Activated B cell treated with CpG ODN at 0.5 μM for 24 hours (primary cell): ENCODE results near the gene LST1. TPM values are rescaled to one million over a fixed set of nuclear protein-coding genes. Genes with fewer than 3 reads are reported as not detected.
A peak's percentile ranks its signal among the peaks of the same experiment; 100 is the strongest.

ENCODE experiments used
- ATAC-seq: fragments of 200-7000 bp; cut with Tn5 transposase; one replicate; pipeline ENCODE4 v1.10.0; 2021; ENCODE audit warnings: low read depth, mild to moderate bottlenecking, moderate library complexity
- CTCF ChIA-PET: fragments of 350-600 bp; sonication (Branson Sonifier 250); formaldehyde crosslinking; loops from one replicate; lab custom pipeline; 2021; ENCODE audit warnings: antibody characterized with exemption; lab: Charles Lee
- POLR2A ChIA-PET: fragments of 350-600 bp; sonication (Branson Sonifier 250); formaldehyde crosslinking; loops from one replicate; lab custom pipeline; 2021; ENCODE audit warnings: antibody characterized with exemption; lab: Charles Lee
- DNase-seq: peaks from one replicate; pipeline ENCODE4 v3.0.0; 2022
- H3K27ac Mint-ChIP-seq: one replicate; pipeline ENCODE4 v1.8.0; 2020; ENCODE audit warnings: mixed read lengths
- H3K27me3 Mint-ChIP-seq: one replicate; pipeline ENCODE4 v1.8.0; 2021; ENCODE audit warnings: mixed read lengths
- H3K36me3 Mint-ChIP-seq: one replicate; pipeline ENCODE4 v1.8.0; 2021; ENCODE audit warnings: low read depth, mixed read lengths
- H3K4me1 Mint-ChIP-seq: one replicate; pipeline ENCODE4 v1.8.0; 2021; ENCODE audit warnings: mixed read lengths
- H3K4me3 Mint-ChIP-seq: one replicate; pipeline ENCODE4 v1.8.0; 2020; ENCODE audit warnings: mild to moderate bottlenecking, mixed read lengths
- H3K9me3 Mint-ChIP-seq: one replicate; pipeline ENCODE4 v1.8.0; 2020; ENCODE audit warnings: mixed read lengths
- intact Hi-C: fragments of 100-400 bp; cut with micrococcal nuclease; formaldehyde crosslinking; loops from one replicate; pipeline ENCODE4 v1.15.1; 2024
- total RNA-seq: library from RNA; stranded (reverse); gene quantifications from 2 replicates; pipeline ENCODE4 v1.2.3, GENCODE V29; 2022
- TF ChIP-seq, protein P1 (sequence below): fragments of 200-600 bp; IDR thresholded peaks from one replicate; pipeline ENCODE4 v1.8.0; 2022; ENCODE audit warnings: antibody characterized with exemption, mild to moderate bottlenecking

Gene LST1
- total RNA-seq = 7.8 and 8.4 TPM in 2 replicates

- no peak for DNase-seq
Observed at GRCh38 chr6:31586008-31586407, at the start of gene LST1. Gene LST1 (plus strand): TSS chr6:31586277. CDS start chr6:31587300, 1,023 bp downstream.

GRCh38 chr6:31538805-31539400, 47.2 kb upstream of the LST1 start:
- DNase-seq (no peak), ATAC-seq (no peak)
- ChIA-PET POLR2A (interaction anchor here (1.0 to 4.6 kb wide), 3 partner anchors 41 to 113 kb away, joined by 3 to 41 read pairs (median 5); partner anchors contain the start of genes BAG6 and MICB), CTCF (interaction anchor here (2.0 kb wide), 1 partner anchor 60 kb away, joined by 4 read pairs; no protein-coding TSS in a partner anchor)
- Mint-ChIP-seq H3K27ac (peak overlapping the region; percentile 24), H3K27me3 (no peaks in the 10 kb centered on the region), H3K36me3 (peaks cover 79% of the 10 kb centered on the region), H3K9me3 (no peaks in the 10 kb centered on the region), H3K4me1 (peaks cover 53% of the 10 kb centered on the region), H3K4me3 (peak overlapping the region; percentile 98)
- TF ChIP-seq, protein P1, sequence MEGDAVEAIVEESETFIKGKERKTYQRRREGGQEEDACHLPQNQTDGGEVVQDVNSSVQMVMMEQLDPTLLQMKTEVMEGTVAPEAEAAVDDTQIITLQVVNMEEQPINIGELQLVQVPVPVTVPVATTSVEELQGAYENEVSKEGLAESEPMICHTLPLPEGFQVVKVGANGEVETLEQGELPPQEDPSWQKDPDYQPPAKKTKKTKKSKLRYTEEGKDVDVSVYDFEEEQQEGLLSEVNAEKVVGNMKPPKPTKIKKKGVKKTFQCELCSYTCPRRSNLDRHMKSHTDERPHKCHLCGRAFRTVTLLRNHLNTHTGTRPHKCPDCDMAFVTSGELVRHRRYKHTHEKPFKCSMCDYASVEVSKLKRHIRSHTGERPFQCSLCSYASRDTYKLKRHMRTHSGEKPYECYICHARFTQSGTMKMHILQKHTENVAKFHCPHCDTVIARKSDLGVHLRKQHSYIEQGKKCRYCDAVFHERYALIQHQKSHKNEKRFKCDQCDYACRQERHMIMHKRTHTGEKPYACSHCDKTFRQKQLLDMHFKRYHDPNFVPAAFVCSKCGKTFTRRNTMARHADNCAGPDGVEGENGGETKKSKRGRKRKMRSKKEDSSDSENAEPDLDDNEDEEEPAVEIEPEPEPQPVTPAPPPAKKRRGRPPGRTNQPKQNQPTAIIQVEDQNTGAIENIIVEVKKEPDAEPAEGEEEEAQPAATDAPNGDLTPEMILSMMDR = no peak
- intact Hi-C loops = no loop called here

More at GRCh38 chr6:31586008-31586407, at the start of gene LST1:
- Mint-ChIP-seq H3K27me3 (no peaks in the 10 kb centered on the region), H3K36me3 (peaks cover 18% of the 10 kb centered on the region), H3K4me1 (peaks cover 86% of the 10 kb centered on the region), H3K27ac (peak within 1 kb of the TSS; percentile 94), H3K4me3 (peak within 1 kb of the TSS; percentile 72), H3K9me3 (no peaks in the 10 kb centered on the region)
- POLR2A ChIA-PET = interaction anchor here (0.5 to 26.0 kb wide), 10 partner anchors 1 to 67 kb away, joined by 3 to 1155 read pairs (median 7); partner anchors contain the start of genes ATP6V1G2, DDX39B, LST1 and LTA
- intact Hi-C loops = loop anchor here (1.0 kb wide), 1 partner anchor 10 kb away; no protein-coding TSS in a partner anchor
- ATAC-seq = no peak
- CTCF ChIA-PET = interaction anchor here (5.1 to 25.7 kb wide), 3 partner anchors 11 to 32 kb away, joined by 33 to 611 read pairs (median 577); partner anchors contain the start of genes ATP6V1G2, DDX39B, NCR3 and NFKBIL1
- TF ChIP-seq, protein P1 = no peak

DNA sequence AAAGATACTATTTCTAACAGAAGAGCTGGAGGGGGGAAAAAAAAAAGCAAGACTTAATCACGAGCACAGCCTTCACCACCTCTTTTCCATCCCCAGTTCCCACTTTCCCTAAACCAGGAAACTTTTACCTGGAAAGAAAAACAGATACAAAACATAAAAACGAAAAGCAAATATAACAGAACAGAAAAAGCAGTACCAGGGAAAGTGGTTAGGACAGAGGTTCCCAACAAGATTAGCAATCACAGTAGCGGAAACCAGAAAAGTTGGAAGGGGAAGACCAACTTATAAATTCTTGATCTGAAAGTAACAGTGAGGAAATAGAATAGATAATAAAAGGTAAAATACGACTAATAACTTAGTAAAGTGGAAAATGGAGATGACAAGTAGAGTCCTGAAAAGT, 45.4 kb upstream of the LST1 start:
- H3K36me3 Mint-ChIP-seq = peaks cover 62% of the 10 kb centered on the region
- intact Hi-C loops = loop anchor here (1.0 to 10.0 kb wide), 3 partner anchors 46 to 654 kb away; partner anchors contain the start of genes BAG6, GPSM3 and PBX2
- H3K9me3 Mint-ChIP-seq = no peaks in the 10 kb centered on the region
- ATAC-seq (no peak), DNase-seq (no peak)
- no peaks in the 10 kb centered on the region for H3K27me3 Mint-ChIP-seq
- peaks cover 52% of the 10 kb centered on the region for H3K4me1 Mint-ChIP-seq
- peak overlapping the region; percentile 64 for H3K27ac Mint-ChIP-seq
- TF ChIP-seq, protein P1 = no peak
- H3K4me3 Mint-ChIP-seq = peak overlapping the region; percentile 98
- POLR2A ChIA-PET = interaction anchor here (0.7 to 4.6 kb wide), 21 partner anchors 10 to 287 kb away, joined by 3 to 46 read pairs (median 13); partner anchors contain the start of genes BAG6, C6orf47, CSNK2B and GPANK1
- CTCF ChIA-PET = interaction anchor here (1.7 to 25.8 kb wide), 4 partner anchors 38 to 57 kb away, joined by 4 to 773 read pairs (median 313); partner anchors contain the start of genes LST1, LTA, LTB and NCR3

DNA sequence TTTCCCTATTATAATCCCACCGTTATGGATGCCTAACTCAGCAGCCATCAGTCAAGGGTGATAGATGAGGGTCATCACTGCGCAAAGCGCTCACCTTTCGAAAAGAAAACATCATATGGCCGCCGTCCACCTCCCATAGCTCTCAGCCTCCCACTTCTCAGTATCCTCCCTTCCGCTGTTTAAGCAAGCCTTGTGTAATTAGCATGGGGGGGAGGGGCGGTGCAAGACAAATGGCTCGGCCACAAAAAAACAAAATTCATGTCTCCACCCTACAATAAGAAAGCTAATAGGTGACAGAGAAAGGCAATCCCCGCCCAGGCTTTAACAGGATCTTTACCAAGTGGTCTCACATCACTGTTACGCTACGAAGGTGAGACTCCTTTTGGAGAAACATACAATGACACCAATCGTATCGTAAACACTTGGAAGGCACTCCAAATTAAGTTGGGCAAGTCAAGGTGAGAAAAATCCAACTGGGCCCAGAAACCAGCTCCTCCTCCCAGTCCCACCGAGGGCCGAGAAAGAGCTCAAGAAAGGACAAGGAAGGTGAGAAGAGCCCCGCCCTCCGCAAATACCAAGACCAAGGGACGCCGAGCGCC, 44.9 kb upstream of the LST1 start:
- Mint-ChIP-seq H3K4me1 (peaks cover 51% of the 10 kb centered on the region), H3K4me3 (peak overlapping the region; percentile 98), H3K36me3 (peaks cover 57% of the 10 kb centered on the region), H3K27me3 (no peaks in the 10 kb centered on the region), H3K9me3 (no peaks in the 10 kb centered on the region), H3K27ac (peak overlapping the region; percentile 97)
- ChIA-PET POLR2A (interaction anchor here (0.6 to 4.6 kb wide), 41 partner anchors 10 to 923 kb away, joined by 3 to 46 read pairs (median 6); partner anchors contain the start of genes ABHD16A, AIF1, BAG6 and C6orf47), CTCF (interaction anchor here (0.9 to 25.8 kb wide), 7 partner anchors 10 to 322 kb away, joined by 3 to 773 read pairs (median 13); partner anchors contain the start of genes LST1, LTA, LTB and NCR3)
- TF ChIP-seq, protein P1 = no peak
- intact Hi-C loops = loop anchor here (1.0 to 10.0 kb wide), 3 partner anchors 47 to 654 kb away; partner anchors contain the start of genes BAG6, GPSM3 and PBX2
- ATAC-seq (peak; percentile 16), DNase-seq (peak; percentile 33)
